GM12878 (cell line): Measurements from ENCODE around the gene KCNH6. TPM values are rescaled to one million over a fixed set of nuclear protein-coding genes. Genes with fewer than 3 reads are reported as not detected.
A peak's percentile ranks its signal among the peaks of the same experiment; 100 is the strongest.

ENCODE experiments used
- ATAC-seq: fragments of 200-7000 bp; cut with Tn5 transposase; 3 replicates; pipeline ENCODE4 v1.9.1; 2020; ENCODE audit warnings: mild to moderate bottlenecking, moderate library complexity
- BruUV-seq: library from RNA; stranded (reverse); fragments of 400-500 nt; replicated peaks from 2 replicates; lab custom pipeline; 2021; lab: Mats Ljungman, UMichigan
- CTCF ChIA-PET: fragments of 300-600 bp; sonication (Branson Sonifier 250); formaldehyde crosslinking; extraction: SDS; loops from one replicate; lab custom pipeline; 2021; ENCODE audit warnings: inconsistent platforms; lab: Yijun Ruan, JAX
- POLR2A ChIA-PET: fragments of 350-600 bp; formaldehyde crosslinking; extraction: SDS; loops from one replicate; lab custom pipeline; 2021; ENCODE audit warnings: inconsistent platforms; lab: Charles Lee
- RAD21 ChIA-PET: fragments of 300-600 bp; sonication (Branson Sonifier 250); formaldehyde crosslinking; loops from one replicate; lab custom pipeline; 2023; ENCODE audit warnings: antibody characterized with exemption; ENCODE audit not compliant: unreplicated experiment; lab: Charles Lee
- SMC1A ChIA-PET: fragments of 300-600 bp; sonication (Branson Sonifier 250); formaldehyde crosslinking; loops from one replicate; lab custom pipeline; 2023; ENCODE audit not compliant: unreplicated experiment, uncharacterized antibody; lab: Charles Lee
- DNase-seq: peaks from one replicate; pipeline ENCODE4 v3.0.0-alpha.2; 2011; ENCODE audit warnings: low read depth, low spot score
- FAIRE-seq: peaks from 3 replicates; lab custom pipeline; 2011; peaks lifted over from hg19 to GRCh38; lab: Jason Lieb, UNC
- H2AFZ ChIP-seq: 2 replicates; pipeline ENCODE4 v1.6.0; 2011; ENCODE audit warnings: low read depth, low read length, control low read depth; ENCODE audit not compliant: control insufficient read depth
- H3K27ac ChIP-seq: 2 replicates; pipeline ENCODE4 v1.5.1; 2011; ENCODE audit warnings: control low read depth; ENCODE audit not compliant: control insufficient read depth, insufficient read depth
- H3K27me3 ChIP-seq, 2 experiments: replicated peaks in 1 of 2; 2 replicates each; pipeline versions ENCODE4 v1.6.0 to v1.6.1; 2011; ENCODE audit warnings: low read length in 1 of 2; ENCODE audit not compliant: control insufficient read depth in 2 of 2, insufficient read depth in 2 of 2
- H3K36me3 ChIP-seq, 2 experiments: 2 replicates each; pipeline ENCODE4 v1.5.1; 2011; ENCODE audit warnings: low read length in 1 of 2; ENCODE audit not compliant: control insufficient read depth in 2 of 2, insufficient read depth in 2 of 2
- H3K4me1 ChIP-seq: 2 replicates; pipeline ENCODE4 v1.6.1; 2011; ENCODE audit warnings: mild to moderate bottlenecking, low read length, moderate library complexity, mixed read lengths; ENCODE audit not compliant: control insufficient read depth, insufficient read depth
- H3K4me2 ChIP-seq: 2 replicates; pipeline ENCODE4 v1.6.0; 2011; ENCODE audit warnings: control low read depth; ENCODE audit not compliant: control insufficient read depth, insufficient read depth
- H3K4me3 ChIP-seq: fragments of 200-600 bp; sonication (generic); 2 replicates; pipeline ENCODE4 v1.5.1; 2016
- H3K79me2 ChIP-seq: 2 replicates; pipeline ENCODE4 v1.6.0; 2011; ENCODE audit warnings: low read length; ENCODE audit not compliant: control insufficient read depth, insufficient read depth
- H3K9ac ChIP-seq: 2 replicates; pipeline ENCODE4 v1.8.0; 2011; ENCODE audit warnings: low read length, control low read depth, mixed read lengths; ENCODE audit not compliant: control insufficient read depth, insufficient read depth
- H3K9me3 ChIP-seq: replicated peaks from 3 replicates; pipeline ENCODE4 v1.5.1; 2011; ENCODE audit warnings: mild to moderate bottlenecking, low read length; ENCODE audit not compliant: control insufficient read depth, insufficient read depth
- H4K20me1 ChIP-seq: 2 replicates; pipeline ENCODE4 v1.6.0; 2011; ENCODE audit not compliant: control insufficient read depth, insufficient read depth
- BHLHE40 ChIP-seq, 2 experiments: fragments of 450-650 bp in 1 of 2; IDR thresholded peaks; 2 replicates each; pipeline ENCODE4 v1.6.1; 2011 to 2017; ENCODE audit warnings: low read depth in 2 of 2, borderline replicate concordance in 1 of 2, improper control_type of control experiment in 1 of 2, low read length in 1 of 2, mild to moderate bottlenecking in 1 of 2
- CBFB ChIP-seq: IDR thresholded peaks from 2 replicates; pipeline ENCODE4 v1.6.1; 2016; ENCODE audit warnings: antibody characterized with exemption, low read depth
- IRF4 ChIP-seq: IDR thresholded peaks from 2 replicates; pipeline ENCODE4 v1.6.1; 2011; ENCODE audit warnings: low read depth, low read length
- RAD21 ChIP-seq: IDR thresholded peaks from 2 replicates; pipeline ENCODE4 v1.6.1; 2011; ENCODE audit warnings: mild to moderate bottlenecking, low read depth, low read length, moderate library complexity; ENCODE audit not compliant: insufficient read depth
- SMARCA5 ChIP-seq: fragments of 450-650 bp; IDR thresholded peaks from 2 replicates; pipeline ENCODE4 v1.6.1; 2017; ENCODE audit warnings: mild to moderate bottlenecking
- SMC3 ChIP-seq: IDR thresholded peaks from 2 replicates; pipeline ENCODE4 v1.6.1; 2011; ENCODE audit warnings: low read length, improper control_type of control experiment, borderline replicate concordance
- YY1 ChIP-seq: IDR thresholded peaks from 2 replicates; pipeline ENCODE4 v1.6.1; 2011; ENCODE audit warnings: low read depth, mild to moderate bottlenecking, low read length
- WGBS: methylation state at CpG from one replicate; pipeline ENCODE4 v1.1.6; 2016; ENCODE audit warnings: low lambda C conversion rate; ENCODE audit not compliant: insufficient replicate concordance, insufficient coverage; ENCODE audit errors: missing lambda C conversion rate; 5-methylcytosine and 5-hydroxymethylcytosine counted together
- in situ Hi-C: fragments of 300-500 bp; cut with MboI; formaldehyde crosslinking; loops from 9 replicates; pipeline ENCODE4 v1.14.3; 2018; ENCODE audit warnings: mixed read lengths
- intact Hi-C: fragments of 100-400 bp; cut with micrococcal nuclease; formaldehyde crosslinking; loops from one replicate; pipeline ENCODE4 v1.14.2; 2022; ENCODE audit not compliant: unreplicated experiment
- polyA plus RNA-seq, 11 experiments: library from polyadenylated mRNA; depleted of rRNA in 4 of 11; unstranded in 6 of 11; stranded (reverse) in 5 of 11; fragments of >200 nt; fragmentation: Nextera tagmentation in 4 of 11; fragmentation: Illumina TruSeq in 1 of 11; extraction: Ambion mirVana in 4 of 11; extraction: Trizol in 1 of 11; gene quantifications; 1 replicate in 1 of 11; 2 replicates in 10 of 11; pipeline versions ENCODE4 v1.2.1 to v1.2.3, GENCODE V29; 2011 to 2016; ENCODE audit warnings: inconsistent platforms in 2 of 11, missing spikeins in 2 of 11, low read depth in 1 of 11
- total RNA-seq, 4 experiments: library from RNA; depleted of rRNA in 3 of 4; stranded (reverse); fragments of >200 nt in 3 of 4; fragmentation: Illumina TruSeq in 1 of 4; extraction: Trizol in 1 of 4; gene quantifications; 2 replicates each; pipeline versions ENCODE4 v1.2.1 to v1.2.3, GENCODE V29; 2013 to 2021
- TF ChIP-seq, protein P1 (sequence below): fragments of 450-650 bp; IDR thresholded peaks from 2 replicates; pipeline ENCODE4 v1.6.1; 2017; ENCODE audit warnings: mild to moderate bottlenecking, low read depth, inconsistent platforms; ENCODE audit not compliant: poor library complexity, severe bottlenecking
- TF ChIP-seq, protein P2 (sequence below), 3 experiments: IDR thresholded peaks in 2 of 3; conservative IDR thresholded peaks in 1 of 3; 2 replicates each; pipeline ENCODE4 v1.5.1; 2011; ENCODE audit warnings: low read depth in 3 of 3, low read length in 3 of 3, mild to moderate bottlenecking in 3 of 3, control low read depth in 2 of 3, moderate library complexity in 2 of 3, inconsistent platforms in 1 of 3, mixed read lengths in 1 of 3; ENCODE audit not compliant: control insufficient read depth in 2 of 3, insufficient read depth in 1 of 3; ENCODE audit errors: extremely low read depth in 1 of 3

The KCNH6 gene
- total and polyA plus RNA-seq, 10 of the 15 experiments (the other 5 are each of a cell fraction or from before 2014, with no cell fraction given) = not detected

DNA sequence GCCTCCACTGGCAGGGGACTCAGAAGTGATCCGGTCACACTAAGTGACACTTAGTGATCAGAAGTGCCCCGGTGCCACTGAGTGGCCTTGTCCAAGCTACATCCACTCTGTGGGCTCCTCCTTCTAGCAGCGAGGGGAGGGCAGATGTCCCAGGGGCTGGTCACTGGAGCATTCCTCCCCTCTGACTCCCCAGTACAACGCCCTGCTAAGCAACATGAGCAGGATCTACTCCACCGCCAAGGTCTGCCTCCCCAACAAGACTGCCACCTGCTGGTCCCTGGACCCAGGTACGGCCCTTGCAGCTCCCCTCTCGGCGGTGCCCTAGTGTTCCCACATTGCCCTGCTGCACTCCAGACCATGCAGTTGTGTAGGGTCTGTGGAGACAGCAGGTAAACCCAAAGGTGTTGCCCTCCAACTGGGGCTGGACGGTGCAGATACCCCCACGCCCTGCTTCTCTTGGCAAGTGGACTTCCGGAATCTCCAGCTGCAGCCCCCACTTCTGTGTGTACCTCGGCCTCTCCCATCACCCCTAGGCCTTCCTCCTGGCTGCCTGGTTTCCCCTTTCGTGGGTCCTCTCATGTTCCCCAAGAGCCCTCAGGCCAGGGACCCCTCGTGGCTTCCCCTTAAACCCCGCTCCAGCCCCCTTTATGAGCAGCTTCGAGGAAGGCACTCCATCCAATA, 44.2 kb upstream of the KCNH6 start:
- Histone ChIP-seq H2AFZ (no peak overlapping the region), H3K4me1 (peaks cover 5% of the 10 kb centered on the region), H3K27ac (no peak overlapping the region), H3K4me3 (no peak overlapping the region), H3K9ac (no peak overlapping the region), H3K36me3 (no peaks in the 10 kb centered on the region), H3K4me2 (no peak overlapping the region), H4K20me1 (no peaks in the 10 kb centered on the region), H3K9me3 (no peaks in the 10 kb centered on the region), H3K27me3 (peaks cover 9 to 13% of the 10 kb centered on the region in 2 experiments), H3K79me2 (no peaks in the 10 kb centered on the region)
- ChIA-PET SMC1A (interaction anchor here (0.8 to 3.3 kb wide), 9 partner anchors 18 to 73 kb away, joined by 3 to 26 read pairs (median 4); partner anchors contain the start of gene CYB561), RAD21 (interaction anchor here (0.5 to 6.5 kb wide), 7 partner anchors 26 to 133 kb away, joined by 3 to 75 read pairs (median 4); no protein-coding TSS in a partner anchor), POLR2A (interaction anchor here (1.3 kb wide), 1 partner anchor 51 kb away, joined by 3 read pairs; no protein-coding TSS in a partner anchor), CTCF (interaction anchor here (0.6 to 7.0 kb wide), 19 partner anchors 9 to 232 kb away, joined by 3 to 104 read pairs (median 6); partner anchors contain the start of gene CYB561)
- WGBS = 26% methylated on average over 16 of the region's 16 CpGs
- peak; percentile 89 for FAIRE-seq
- no peak for DNase-seq
- peak; percentile 97 for ATAC-seq
- intact Hi-C loops = loop anchor here (1.0 to 5.0 kb wide), 3 partner anchors 37 to 134 kb away; no protein-coding TSS in a partner anchor
- no TSS peak for BruUV-seq
- in situ Hi-C loops = loop anchor here (5.0 kb wide), 1 partner anchor 57 kb away; no protein-coding TSS in a partner anchor
- TF ChIP-seq IRF4 (0 out of 2 replicates have a peak, but pooled peaks have one; percentile 38), CBFB (no peak), BHLHE40 (IDR thresholded peaks at IDR 0.05; ENCODE audit: borderline replicate concordance in 1 of 2, low read depth in 2 of 2, low read length in 1 of 2) (no peak), SMARCA5 (0 out of 2 replicates have a peak, but pooled peaks have one; percentile 35), RAD21 (peak; percentile 90), YY1 (peak; percentile 71), SMC3 (peak; percentile 96)
- TF ChIP-seq, protein P1, sequence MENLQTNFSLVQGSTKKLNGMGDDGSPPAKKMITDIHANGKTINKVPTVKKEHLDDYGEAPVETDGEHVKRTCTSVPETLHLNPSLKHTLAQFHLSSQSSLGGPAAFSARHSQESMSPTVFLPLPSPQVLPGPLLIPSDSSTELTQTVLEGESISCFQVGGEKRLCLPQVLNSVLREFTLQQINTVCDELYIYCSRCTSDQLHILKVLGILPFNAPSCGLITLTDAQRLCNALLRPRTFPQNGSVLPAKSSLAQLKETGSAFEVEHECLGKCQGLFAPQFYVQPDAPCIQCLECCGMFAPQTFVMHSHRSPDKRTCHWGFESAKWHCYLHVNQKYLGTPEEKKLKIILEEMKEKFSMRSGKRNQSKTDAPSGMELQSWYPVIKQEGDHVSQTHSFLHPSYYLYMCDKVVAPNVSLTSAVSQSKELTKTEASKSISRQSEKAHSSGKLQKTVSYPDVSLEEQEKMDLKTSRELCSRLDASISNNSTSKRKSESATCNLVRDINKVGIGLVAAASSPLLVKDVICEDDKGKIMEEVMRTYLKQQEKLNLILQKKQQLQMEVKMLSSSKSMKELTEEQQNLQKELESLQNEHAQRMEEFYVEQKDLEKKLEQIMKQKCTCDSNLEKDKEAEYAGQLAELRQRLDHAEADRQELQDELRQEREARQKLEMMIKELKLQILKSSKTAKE = no peak
- TF ChIP-seq, protein P2, sequence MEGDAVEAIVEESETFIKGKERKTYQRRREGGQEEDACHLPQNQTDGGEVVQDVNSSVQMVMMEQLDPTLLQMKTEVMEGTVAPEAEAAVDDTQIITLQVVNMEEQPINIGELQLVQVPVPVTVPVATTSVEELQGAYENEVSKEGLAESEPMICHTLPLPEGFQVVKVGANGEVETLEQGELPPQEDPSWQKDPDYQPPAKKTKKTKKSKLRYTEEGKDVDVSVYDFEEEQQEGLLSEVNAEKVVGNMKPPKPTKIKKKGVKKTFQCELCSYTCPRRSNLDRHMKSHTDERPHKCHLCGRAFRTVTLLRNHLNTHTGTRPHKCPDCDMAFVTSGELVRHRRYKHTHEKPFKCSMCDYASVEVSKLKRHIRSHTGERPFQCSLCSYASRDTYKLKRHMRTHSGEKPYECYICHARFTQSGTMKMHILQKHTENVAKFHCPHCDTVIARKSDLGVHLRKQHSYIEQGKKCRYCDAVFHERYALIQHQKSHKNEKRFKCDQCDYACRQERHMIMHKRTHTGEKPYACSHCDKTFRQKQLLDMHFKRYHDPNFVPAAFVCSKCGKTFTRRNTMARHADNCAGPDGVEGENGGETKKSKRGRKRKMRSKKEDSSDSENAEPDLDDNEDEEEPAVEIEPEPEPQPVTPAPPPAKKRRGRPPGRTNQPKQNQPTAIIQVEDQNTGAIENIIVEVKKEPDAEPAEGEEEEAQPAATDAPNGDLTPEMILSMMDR (IDR thresholded peaks at IDR 0.05 in 2 of 3, conservative IDR thresholded peaks at IDR 0.05 in 1 of 3; ENCODE audit: control insufficient read depth in 2 of 3, extremely low read depth in 1 of 3, insufficient read depth in 1 of 3, low read depth in 3 of 3, low read length in 3 of 3) = peak; percentile 85 to 94 (median 86)
